Caki2 (cell line): Measurements from ENCODE around the gene ACBD6. TPM values are rescaled to one million over a fixed set of nuclear protein-coding genes. Genes with fewer than 3 reads are reported as not detected.
"Not testable (repeated sequence)": the region's sequence is repeated elsewhere in the genome, so short reads cannot be mapped to it uniquely, and the experiment has no call there.

Source experiments
- DNase-seq: peaks from one replicate; pipeline ENCODE4 v3.0.0-alpha.2; 2015; ENCODE audit warnings: low read depth
- in situ Hi-C: cut with HindIII; loops from 2 replicates; pipeline ENCODE4 v1.10.0; 2016; ENCODE audit warnings: low sequenced_read_pairs, low pct_unique_long_range_greater_than_20kb, mixed read lengths
- total RNA-seq: library from RNA; depleted of rRNA; stranded (reverse); fragments of >200 nt; shearing (Covaris generic); gene quantifications from 2 replicates; pipeline ENCODE4 v1.2.3, GENCODE V29; 2014; ENCODE audit warnings: low replicate concordance

Gene ACBD6
- total RNA-seq, 1 experiment from 2014 or later: 44.2 TPM

DNA sequence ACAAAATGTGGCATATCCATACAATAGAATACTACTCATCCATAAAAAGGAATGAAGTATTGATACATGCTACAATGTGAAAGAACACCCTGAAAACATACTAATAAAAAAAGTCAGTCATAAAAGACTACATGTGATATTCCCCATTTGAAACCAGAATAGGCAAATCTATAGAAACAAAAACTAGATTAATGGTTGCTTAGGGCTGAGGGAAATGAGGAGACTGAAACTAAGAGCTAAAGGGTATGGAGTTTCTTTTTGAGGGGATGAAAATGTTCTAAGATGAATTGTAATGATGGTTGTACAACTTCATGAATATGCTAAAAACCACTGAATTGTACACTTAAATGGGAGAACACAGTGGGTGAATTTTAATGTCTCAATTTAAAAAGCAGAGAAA is 50.9 kb downstream of the ACBD6 start:
- in situ Hi-C loops: no loop called here
- no peak for DNase-seq

DNA sequence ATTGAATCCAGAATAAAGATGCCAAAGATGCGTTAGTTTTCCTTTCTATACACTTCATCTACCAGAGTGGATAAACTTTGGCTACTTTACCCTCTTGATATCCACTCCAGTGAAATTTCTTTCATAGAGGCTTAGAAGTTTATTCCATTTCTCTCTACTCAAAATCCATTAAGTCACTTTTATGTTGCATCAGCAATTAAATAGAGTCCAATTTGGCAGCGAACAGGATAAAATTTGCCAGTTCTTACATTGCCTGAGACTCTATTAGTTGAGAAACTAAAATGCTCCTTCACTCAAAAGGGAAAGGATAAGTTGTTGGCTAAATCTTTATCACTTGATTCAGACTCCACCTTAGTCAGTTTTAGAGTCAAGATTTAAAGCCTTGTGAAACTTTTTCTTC is 57.9 kb downstream of the ACBD6 start:
- DNase-seq: no peak

DNA sequence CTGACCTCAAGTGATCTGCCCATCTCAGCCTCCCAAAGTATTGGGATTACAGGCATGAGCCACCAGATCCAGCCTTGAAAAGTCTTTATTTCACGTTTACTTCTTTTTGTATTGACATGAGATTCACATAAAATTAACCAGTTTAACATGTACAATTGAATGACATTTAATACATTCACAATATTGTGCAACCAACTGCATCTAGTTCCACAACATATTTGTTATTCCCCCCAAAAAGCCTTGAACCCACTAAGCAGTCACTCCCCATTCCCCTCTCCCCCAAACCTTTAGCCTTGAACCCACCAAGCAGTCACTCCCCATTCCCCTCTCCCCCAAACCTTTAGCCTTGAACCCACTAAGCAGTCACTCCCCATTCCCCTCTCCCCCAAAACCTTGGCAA is 62.0 kb downstream of the ACBD6 start:
- in situ Hi-C loops: no loop called here
- no peak for DNase-seq

More for the DNA sequence above, 57.9 kb downstream of the ACBD6 start:
- in situ Hi-C loops: no loop called here

GRCh38 chr1:180435566-180435965 is 66.8 kb downstream of the ACBD6 start:
- in situ Hi-C loops: no loop called here
- no peak for DNase-seq

DNA sequence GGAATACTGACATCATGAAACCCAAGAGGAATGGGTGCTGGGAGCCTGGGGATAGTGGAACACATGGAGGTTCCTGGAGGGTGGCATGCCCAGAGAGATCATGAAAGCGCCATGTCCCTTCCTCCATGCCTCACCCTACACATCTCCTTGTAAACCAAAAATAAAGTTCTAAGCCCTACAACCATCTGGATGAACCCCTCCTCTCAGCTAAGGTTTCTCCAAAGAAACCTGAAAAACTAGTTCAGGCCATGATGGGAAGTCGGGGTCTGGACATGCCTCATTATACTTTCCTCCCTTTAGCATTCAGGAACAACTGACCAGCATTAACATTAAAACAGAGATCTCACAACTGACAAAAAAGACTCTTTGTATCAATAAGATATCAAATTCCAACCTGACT is 68.5 kb downstream of the ACBD6 start:
- in situ Hi-C loops: no loop called here
- DNase-seq: no peak

- in situ Hi-C loops: no loop called here
- no peak for DNase-seq
Measured at GRCh38 chr1:180431683-180432082, 70.7 kb downstream of the ACBD6 start.

DNA sequence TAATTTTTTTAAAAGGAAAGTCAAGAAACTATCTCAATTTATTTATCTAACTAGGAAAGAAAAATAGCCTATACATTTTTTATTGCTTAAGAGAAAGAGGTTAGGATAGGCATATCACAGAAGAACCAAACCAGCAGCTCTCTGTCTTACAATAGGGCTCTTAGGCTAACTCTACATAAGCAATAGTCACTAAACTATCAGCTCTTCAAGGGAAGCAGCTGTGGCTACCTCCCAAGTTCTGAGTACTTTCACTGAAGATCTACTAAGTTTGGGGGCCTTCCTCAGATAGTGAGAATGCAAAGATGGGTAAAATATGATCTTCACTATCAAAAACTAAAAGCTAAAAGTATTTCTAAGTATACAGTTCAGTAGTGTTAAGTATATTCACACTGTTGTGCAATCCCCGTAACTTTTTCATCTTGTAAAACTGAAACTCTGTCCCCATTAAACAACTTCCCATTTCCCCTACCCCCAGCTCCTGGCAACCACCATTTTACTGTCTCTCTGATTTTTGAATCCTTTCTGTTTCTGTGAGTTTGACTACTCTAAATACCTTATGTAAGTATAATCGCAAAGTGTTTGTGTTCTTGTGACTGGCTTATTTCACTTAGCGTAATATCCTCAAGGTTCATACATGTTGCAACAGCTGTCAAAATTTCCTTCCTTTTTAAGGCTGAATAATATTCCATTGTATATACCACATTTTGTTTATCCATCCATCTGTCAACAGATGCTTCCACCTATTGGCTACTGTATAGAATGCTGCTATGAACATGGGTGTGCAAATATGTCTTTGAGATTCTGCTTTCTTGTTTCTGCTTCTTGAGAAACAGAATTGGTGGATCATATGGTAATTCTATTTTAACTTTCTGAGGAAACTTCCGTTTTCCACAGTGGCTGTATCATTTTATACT is 73.3 kb downstream of the ACBD6 start:
- no peak for DNase-seq
- in situ Hi-C loops: no loop called here

DNA sequence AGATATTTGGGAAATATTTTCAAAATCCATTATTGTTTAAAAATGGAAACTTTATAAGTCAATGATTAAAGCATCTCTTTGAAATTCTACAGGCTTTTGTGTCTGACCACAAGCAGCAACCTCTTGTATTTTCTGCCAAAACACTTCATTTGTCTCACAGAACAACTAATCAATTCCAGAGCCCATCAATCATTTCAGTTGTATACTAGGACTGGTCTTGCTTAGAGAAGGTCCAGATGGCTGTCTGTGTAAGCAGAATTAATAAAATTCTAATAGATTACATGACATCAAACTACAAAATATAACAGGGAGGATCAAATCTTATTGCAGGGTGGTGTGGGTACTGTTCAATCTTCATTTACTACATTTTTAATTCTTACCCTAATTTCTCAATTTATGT is 76.4 kb downstream of the ACBD6 start:
- DNase-seq: no peak
- in situ Hi-C loops: no loop called here

- DNase-seq: no peak
- in situ Hi-C loops: no loop called here
Measured at GRCh38 chr1:180424848-180425457, 77.4 kb downstream of the ACBD6 start.

DNA sequence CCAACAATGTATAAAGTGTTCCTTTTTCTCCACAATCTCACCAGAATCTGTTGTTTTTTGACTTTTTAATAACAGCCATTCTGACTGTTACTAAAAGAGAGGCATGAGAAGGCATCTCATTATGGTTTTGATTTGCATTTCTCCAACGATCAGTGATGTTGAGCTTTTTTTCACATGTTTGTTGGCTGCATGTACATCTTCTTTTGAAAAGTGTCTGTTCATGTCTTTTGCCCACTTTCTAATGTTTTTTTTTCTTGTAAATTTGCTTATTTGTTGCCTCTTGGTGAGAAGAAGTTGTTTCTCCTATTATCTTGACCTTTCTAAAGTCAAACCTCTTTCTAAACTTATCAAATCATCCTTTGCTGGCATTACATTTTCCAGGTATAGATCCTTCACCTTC is 80.8 kb downstream of the ACBD6 start:
- DNase-seq: no peak
- in situ Hi-C loops: no loop called here

DNA sequence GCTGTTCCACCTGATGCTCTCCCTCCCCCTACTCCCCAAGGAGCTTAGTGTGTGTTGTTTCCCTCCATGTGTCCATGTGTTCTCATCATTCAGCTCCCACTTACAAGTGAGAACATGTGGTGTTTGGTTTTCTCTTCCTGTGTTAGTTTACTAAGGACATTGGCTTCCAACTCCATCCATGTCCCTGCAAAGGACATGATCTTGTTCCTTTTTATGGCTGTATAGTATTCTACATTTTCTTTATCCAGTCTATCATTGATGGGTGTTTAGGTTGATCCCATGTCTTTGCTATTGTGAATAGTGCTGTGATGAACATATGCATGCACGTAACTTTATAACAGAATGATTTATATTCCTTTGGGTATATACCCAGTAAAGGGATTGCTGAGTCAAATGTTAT is 81.2 kb downstream of the ACBD6 start:
- DNase-seq, in situ Hi-C loops: not testable (repeated sequence)

- in situ Hi-C loops: no loop called here
- DNase-seq: peak; percentile 8
Measured at GRCh38 chr1:180415985-180416633, 86.3 kb downstream of the ACBD6 start.

DNA sequence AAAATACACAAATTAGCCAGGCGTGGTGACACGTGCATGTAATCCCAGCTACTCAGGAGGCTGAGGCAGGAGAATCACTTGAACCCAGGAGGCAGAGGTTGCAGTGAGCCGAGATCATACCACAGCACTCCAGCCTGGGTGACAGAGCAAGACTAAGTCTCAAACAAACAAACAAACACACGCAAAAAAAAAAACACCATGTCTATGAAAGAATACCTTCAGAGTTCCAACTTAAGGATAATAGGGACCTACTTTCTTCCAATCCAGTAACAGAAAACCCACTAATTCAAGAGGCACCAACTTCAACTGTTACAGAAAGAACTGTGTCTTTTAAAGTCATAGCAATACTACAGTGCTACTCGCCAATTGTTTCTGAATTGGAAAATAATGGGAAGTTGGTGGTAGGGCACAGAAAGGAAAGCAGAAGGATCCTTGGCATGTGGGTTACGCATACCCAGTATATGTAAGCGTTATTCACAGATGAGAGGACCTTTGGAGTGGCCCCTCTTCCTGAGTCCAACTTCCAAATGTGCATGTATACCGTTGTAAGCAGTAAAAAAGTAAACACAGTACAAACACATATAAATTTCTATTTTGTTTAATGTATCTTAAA is 87.0 kb downstream of the ACBD6 start:
- DNase-seq: no peak
- in situ Hi-C loops: no loop called here

DNA sequence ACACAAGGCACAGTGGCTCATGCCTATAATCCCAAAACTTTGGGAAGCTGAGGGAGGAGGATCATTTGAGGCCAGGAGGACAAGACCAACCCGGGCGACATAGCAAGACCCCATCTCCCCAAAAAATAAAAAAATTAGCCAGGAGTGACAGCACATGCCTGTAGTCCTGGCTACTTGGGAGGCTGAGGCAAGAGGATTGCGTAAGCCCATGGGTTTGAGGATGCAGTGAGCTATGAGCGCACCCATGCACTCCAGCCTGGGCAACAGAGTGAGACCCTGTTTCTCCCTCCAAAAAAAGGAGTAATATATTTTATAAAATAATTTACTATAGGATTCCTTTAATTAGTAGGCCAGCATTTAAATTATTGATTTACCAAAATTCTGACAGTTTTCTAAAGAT is 89.8 kb downstream of the ACBD6 start:
- in situ Hi-C loops: no loop called here
- DNase-seq: no peak

DNA sequence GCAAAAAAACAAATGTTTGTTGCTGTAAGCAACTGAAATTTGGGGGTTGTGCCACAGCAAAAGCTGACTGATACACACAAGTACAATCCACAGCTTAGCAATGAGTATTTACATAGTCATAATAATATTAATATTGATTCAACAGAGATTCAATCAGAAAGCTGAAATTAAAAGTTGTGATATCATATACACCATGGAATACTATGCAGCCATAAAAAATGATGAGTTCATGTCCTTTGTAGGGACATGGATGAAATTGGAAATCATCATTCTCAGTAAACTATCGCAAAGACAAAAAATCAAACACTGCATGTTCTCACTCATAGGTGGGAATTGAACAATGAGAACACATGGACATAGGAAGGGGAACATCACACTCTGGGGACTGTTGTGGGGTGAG is 94.2 kb downstream of the ACBD6 start:
- in situ Hi-C loops, DNase-seq: not testable (repeated sequence)

- in situ Hi-C loops: no loop called here
- DNase-seq: no peak
Measured at GRCh38 chr1:180407051-180407450, 95.3 kb downstream of the ACBD6 start.

- DNase-seq: no peak
- in situ Hi-C loops: no loop called here
Measured at GRCh38 chr1:180402551-180402950, 99.8 kb downstream of the ACBD6 start.

DNA sequence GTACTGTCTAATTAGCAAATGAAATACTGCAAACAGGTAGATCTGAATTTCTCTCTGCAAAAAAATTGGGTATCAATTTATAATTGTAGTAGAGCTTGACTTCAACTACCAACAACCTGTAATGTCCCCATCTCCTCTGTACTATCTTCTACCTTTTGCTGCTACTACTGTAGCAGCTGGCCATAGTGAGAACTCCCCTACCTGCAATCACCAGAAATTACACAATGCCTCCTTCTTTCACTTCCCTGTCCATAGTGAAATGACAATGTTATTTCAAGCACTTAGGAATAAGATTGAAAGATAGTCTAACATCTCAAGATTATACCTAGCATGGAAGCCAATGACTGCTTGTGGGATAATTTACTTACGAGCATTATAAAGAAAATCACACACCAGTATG is 100.4 kb downstream of the ACBD6 start:
- no peak for DNase-seq
- in situ Hi-C loops: no loop called here

DNA sequence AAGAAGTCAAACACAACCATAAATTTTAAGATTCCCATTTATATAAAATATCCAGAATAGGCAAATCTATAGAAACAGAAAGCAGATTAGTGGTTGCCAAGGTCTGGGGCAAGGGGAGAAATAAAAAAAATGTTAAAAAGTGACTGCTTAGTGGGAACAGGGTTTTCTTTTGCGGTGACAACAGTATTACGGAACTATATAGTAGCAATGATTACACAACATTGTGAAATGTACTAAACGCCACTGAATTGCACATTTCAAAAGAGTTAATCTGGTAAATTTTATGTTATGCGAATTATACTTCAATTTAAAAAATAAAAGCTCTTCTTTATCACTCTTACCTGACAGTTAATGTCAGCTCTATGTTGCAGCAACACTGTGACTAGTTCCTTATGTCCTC is 105.2 kb downstream of the ACBD6 start:
- no peak for DNase-seq
- in situ Hi-C loops: no loop called here
